Stomach (tissue), 4 donors: ENCODE data around the gene CACNA2D4.

Experiments
- CTCF ChIP-seq, 7 experiments: fragments of 450-650 bp in 4 of 7; fragments of 200-600 bp in 3 of 7; sonication (generic) in 3 of 7; IDR thresholded peaks; one replicate each; pipeline ENCODE4 v1.5.1; 2016 to 2019; ENCODE audit warnings: antibody characterized with exemption in 7 of 7, control low read depth in 2 of 7, mild to moderate bottlenecking in 1 of 7
- EP300 ChIP-seq: sonication (generic); formaldehyde crosslinking; IDR thresholded peaks from one replicate; pipeline ENCODE4 v1.6.1; 2017; ENCODE audit warnings: antibody characterized with exemption
- POLR2A ChIP-seq, 4 donors: fragments of 450-650 bp; IDR thresholded peaks; one replicate each; pipeline ENCODE4 v1.6.1; 2016; ENCODE audit warnings: antibody characterized with exemption in 4 of 4, control low read depth in 2 of 4, mild to moderate bottlenecking in 1 of 4, moderate library complexity in 1 of 4
- POLR2AphosphoS5 ChIP-seq, 3 donors: sonication (generic); formaldehyde crosslinking; IDR thresholded peaks; one replicate each; pipeline ENCODE4 v1.6.1; 2016; ENCODE audit warnings: antibody characterized with exemption in 3 of 3

- no peak for TF ChIP-seq CTCF (IDR thresholded peaks at IDR 0.05)
- TF ChIP-seq POLR2A (IDR thresholded peaks at IDR 0.05) = no peak
- TF ChIP-seq POLR2AphosphoS5 (IDR thresholded peaks at IDR 0.05) = no peak
- TF ChIP-seq EP300 = no peak
Observed at GRCh38 chr12:1884651-1885050, 33.8 kb downstream of the CACNA2D4 start.
